OCI-LY1 (cell line): ENCODE measurements around the gene FNIP2.
A peak's percentile ranks its signal among the peaks of the same experiment; 100 is the strongest.

Experiments used
- H2AFZ ChIP-seq: fragments of 200-600 bp; sonication (generic), shearing (Covaris generic); 2 replicates; pipeline ENCODE4 v1.6.0; 2014; ENCODE audit warnings: antibody characterized with exemption, mild to moderate bottlenecking, low read length
- H3F3A ChIP-seq: fragments of 200-600 bp; sonication (generic), shearing (Covaris generic); 2 replicates; pipeline ENCODE4 v1.6.0; 2014; ENCODE audit warnings: mild to moderate bottlenecking, antibody characterized with exemption, low read length, moderate library complexity; ENCODE audit not compliant: insufficient read depth
- H3K27ac ChIP-seq: fragments of 200-600 bp; sonication (generic); 2 replicates; pipeline ENCODE4 v1.5.1; 2014; ENCODE audit warnings: low read length, mixed run types, mild to moderate bottlenecking, low read depth; ENCODE audit not compliant: poor library complexity, severe bottlenecking
- H3K27me3 ChIP-seq: fragments of 200-600 bp; sonication (generic); 2 replicates; pipeline ENCODE4 v1.6.0; 2014; ENCODE audit warnings: antibody characterized with exemption, mild to moderate bottlenecking, low read length, moderate library complexity; ENCODE audit not compliant: insufficient read depth
- H3K36me3 ChIP-seq: fragments of 200-600 bp; sonication (generic); 2 replicates; pipeline ENCODE4 v1.6.1; 2014; ENCODE audit warnings: mild to moderate bottlenecking, antibody characterized with exemption, low read length, moderate library complexity, mixed read lengths; ENCODE audit not compliant: insufficient read depth
- H3K4me1 ChIP-seq: fragments of 200-600 bp; sonication (generic); 2 replicates; pipeline ENCODE4 v1.5.1; 2014; ENCODE audit warnings: mild to moderate bottlenecking, low read length, moderate library complexity; ENCODE audit not compliant: insufficient read depth, severe bottlenecking
- H3K4me2 ChIP-seq: fragments of 200-600 bp; sonication (generic), shearing (Covaris generic); 2 replicates; pipeline ENCODE4 v1.6.1; 2014; ENCODE audit warnings: low read length
- H3K4me3 ChIP-seq: fragments of 200-600 bp; sonication (generic); 2 replicates; pipeline ENCODE4 v1.5.1; 2014; ENCODE audit warnings: low read length, low read depth, mild to moderate bottlenecking, mixed read lengths; ENCODE audit not compliant: poor library complexity, severe bottlenecking
- H3K79me2 ChIP-seq: fragments of 200-600 bp; shearing (Covaris generic); 2 replicates; pipeline ENCODE4 v1.6.1; 2016; ENCODE audit warnings: mixed run types, low read length, mixed read lengths; ENCODE audit not compliant: insufficient read depth
- H3K9ac ChIP-seq: fragments of 200-600 bp; sonication (generic), shearing (Covaris generic); 2 replicates; pipeline ENCODE4 v1.6.1; 2014; ENCODE audit warnings: mild to moderate bottlenecking, low read length, mixed read lengths
- H3K9me2 ChIP-seq: fragments of 200-600 bp; sonication (generic), shearing (Covaris generic); 2 replicates; pipeline ENCODE4 v1.6.1; 2014; ENCODE audit warnings: low read depth, mild to moderate bottlenecking, low read length, mixed read lengths
- H3K9me3 ChIP-seq: fragments of 200-600 bp; shearing (Covaris generic); 2 replicates; pipeline ENCODE4 v1.6.1; 2014; ENCODE audit warnings: low read length, mixed read lengths
- H4K20me1 ChIP-seq: fragments of 200-600 bp; sonication (generic), shearing (Covaris generic); 2 replicates; pipeline ENCODE4 v1.6.0; 2016; ENCODE audit warnings: mild to moderate bottlenecking, low read length; ENCODE audit not compliant: insufficient read depth
- EZH2 ChIP-seq: fragments of 200-600 bp; sonication (generic), shearing (Covaris generic); IDR thresholded peaks from 2 replicates; pipeline ENCODE4 v1.8.0; 2017; ENCODE audit warnings: borderline replicate concordance, mixed run types, mild to moderate bottlenecking, antibody characterized with exemption, low read length, moderate library complexity, mixed read lengths
- TF ChIP-seq, protein P1 (sequence below): fragments of 200-600 bp; sonication (generic), shearing (Covaris generic); IDR thresholded peaks from 2 replicates; pipeline ENCODE4 v1.5.1; 2017; ENCODE audit warnings: mild to moderate bottlenecking, antibody characterized with exemption, low read length, moderate library complexity, mixed read lengths

FNIP2 gene

DNA sequence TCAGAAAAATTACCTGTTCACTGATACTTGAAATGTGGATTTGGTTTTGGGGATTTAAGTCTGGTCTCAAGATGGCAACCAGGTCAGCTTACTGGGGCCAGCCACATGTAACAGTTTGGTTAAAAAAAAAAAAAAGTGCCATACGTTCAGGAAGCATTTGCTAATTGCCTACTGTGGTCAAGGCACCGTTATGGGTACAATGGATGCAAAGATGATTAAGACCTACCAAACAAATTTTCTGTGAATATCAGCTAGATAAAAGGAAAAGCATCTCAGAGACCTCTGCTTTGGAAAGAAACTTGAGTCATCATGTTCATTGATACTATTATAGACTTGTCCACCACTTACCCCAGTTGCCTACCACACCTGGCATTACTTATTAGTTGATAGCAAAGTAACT, 80.9 kb downstream of the FNIP2 start:
- Histone ChIP-seq H4K20me1 (no peaks in the 10 kb centered on the region), H3K9me2 (no peaks in the 10 kb centered on the region), H3F3A (no peaks in the 10 kb centered on the region), H3K27me3 (no peaks in the 10 kb centered on the region), H3K4me2 (no peak overlapping the region), H3K79me2 (no peaks in the 10 kb centered on the region), H3K4me3 (no peak overlapping the region), H3K9ac (no peak overlapping the region), H3K36me3 (no peaks in the 10 kb centered on the region), H2AFZ (no peak overlapping the region), H3K27ac (no peak overlapping the region), H3K9me3 (no peaks in the 10 kb centered on the region), H3K4me1 (no peaks in the 10 kb centered on the region)
- TF ChIP-seq EZH2 = no peak
- TF ChIP-seq, protein P1, sequence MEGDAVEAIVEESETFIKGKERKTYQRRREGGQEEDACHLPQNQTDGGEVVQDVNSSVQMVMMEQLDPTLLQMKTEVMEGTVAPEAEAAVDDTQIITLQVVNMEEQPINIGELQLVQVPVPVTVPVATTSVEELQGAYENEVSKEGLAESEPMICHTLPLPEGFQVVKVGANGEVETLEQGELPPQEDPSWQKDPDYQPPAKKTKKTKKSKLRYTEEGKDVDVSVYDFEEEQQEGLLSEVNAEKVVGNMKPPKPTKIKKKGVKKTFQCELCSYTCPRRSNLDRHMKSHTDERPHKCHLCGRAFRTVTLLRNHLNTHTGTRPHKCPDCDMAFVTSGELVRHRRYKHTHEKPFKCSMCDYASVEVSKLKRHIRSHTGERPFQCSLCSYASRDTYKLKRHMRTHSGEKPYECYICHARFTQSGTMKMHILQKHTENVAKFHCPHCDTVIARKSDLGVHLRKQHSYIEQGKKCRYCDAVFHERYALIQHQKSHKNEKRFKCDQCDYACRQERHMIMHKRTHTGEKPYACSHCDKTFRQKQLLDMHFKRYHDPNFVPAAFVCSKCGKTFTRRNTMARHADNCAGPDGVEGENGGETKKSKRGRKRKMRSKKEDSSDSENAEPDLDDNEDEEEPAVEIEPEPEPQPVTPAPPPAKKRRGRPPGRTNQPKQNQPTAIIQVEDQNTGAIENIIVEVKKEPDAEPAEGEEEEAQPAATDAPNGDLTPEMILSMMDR = no peak

DNA sequence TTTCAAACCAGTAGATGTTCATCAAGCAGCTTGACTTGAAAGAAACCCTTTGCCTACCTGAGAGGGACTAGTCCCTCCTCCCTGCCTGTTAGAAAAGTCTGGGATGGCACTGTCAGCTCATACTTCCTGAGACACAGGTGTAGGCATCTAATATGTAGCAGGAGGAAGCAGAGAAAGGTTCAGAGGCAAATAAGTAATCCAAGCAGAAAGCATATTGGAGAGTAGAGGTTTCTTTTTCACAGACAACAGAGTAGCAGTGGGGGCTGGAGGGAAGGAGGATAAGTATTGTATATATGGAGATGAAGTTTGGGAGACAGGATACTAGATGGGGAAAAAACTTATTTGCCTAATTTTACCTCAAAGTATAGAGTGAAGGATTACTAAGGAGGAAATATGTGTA, 81.5 kb downstream of the FNIP2 start:
- Histone ChIP-seq H3K4me3 (no peak overlapping the region), H2AFZ (no peak overlapping the region), H3K79me2 (no peaks in the 10 kb centered on the region), H3K9me3 (no peaks in the 10 kb centered on the region), H3K4me1 (no peaks in the 10 kb centered on the region), H3K9me2 (no peaks in the 10 kb centered on the region), H3K9ac (no peak overlapping the region), H3K4me2 (no peak overlapping the region), H3K27me3 (no peaks in the 10 kb centered on the region), H3F3A (no peaks in the 10 kb centered on the region), H3K27ac (no peak overlapping the region), H4K20me1 (no peaks in the 10 kb centered on the region), H3K36me3 (no peaks in the 10 kb centered on the region)
- TF ChIP-seq EZH2 = no peak
- TF ChIP-seq, protein P1 = no peak

DNA sequence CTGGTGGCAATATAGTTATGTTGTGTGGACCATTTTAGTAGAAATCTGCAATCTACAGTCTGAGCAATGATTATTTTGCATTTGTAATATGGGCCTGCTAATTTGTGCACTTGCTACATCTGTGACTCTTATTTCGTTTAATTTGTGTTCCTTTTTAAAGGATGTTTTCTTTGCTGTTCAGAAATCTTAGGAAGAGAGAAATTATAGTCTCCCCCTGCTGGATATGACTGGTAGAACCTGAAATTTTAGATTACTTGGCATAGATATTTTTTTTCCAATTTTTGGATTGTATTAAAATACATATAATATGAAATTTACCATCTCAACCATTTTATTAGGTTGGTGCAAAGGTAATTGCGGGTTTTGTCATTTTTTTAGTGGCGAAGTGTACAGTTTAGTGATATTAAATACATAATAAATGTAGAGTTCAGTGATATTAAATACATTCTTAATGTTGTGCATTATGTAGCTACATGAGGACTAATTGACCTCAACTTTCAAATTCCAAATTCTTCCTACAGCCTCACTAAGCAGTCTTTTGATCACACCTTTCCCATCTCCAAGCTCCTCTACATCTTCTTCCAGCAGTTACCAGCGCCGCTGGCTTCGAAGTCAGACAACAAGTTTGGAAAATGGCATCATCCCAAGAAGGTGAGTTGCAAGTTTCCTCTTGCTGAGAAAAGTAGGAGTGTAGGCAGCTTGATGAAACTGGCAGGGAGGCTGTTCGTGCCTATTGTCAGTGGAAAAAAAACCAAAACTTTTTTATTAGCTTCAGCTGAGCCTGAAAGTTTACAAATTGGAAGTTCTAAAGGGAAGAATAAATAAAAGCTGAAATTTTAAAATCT, 82.2 kb downstream of the FNIP2 start:
- Histone ChIP-seq H3K9ac (no peak overlapping the region), H3F3A (no peaks in the 10 kb centered on the region), H3K9me2 (no peaks in the 10 kb centered on the region), H3K4me3 (no peak overlapping the region), H3K9me3 (no peaks in the 10 kb centered on the region), H3K4me2 (no peak overlapping the region), H2AFZ (no peak overlapping the region), H4K20me1 (no peaks in the 10 kb centered on the region), H3K27me3 (no peaks in the 10 kb centered on the region), H3K27ac (no peak overlapping the region), H3K4me1 (no peaks in the 10 kb centered on the region), H3K79me2 (no peaks in the 10 kb centered on the region), H3K36me3 (no peaks in the 10 kb centered on the region)
- TF ChIP-seq, protein P1 = peak; percentile 62
- no peak for TF ChIP-seq EZH2
